Suppressor macrophage (primary cell): ENCODE measurements around the gene NACC2.

Experiments used
- DNase-seq, 4 experiments: peaks; one replicate each; pipeline ENCODE4 v3.0.0-alpha.2; 2020 to 2022

Gene NACC2

DNA sequence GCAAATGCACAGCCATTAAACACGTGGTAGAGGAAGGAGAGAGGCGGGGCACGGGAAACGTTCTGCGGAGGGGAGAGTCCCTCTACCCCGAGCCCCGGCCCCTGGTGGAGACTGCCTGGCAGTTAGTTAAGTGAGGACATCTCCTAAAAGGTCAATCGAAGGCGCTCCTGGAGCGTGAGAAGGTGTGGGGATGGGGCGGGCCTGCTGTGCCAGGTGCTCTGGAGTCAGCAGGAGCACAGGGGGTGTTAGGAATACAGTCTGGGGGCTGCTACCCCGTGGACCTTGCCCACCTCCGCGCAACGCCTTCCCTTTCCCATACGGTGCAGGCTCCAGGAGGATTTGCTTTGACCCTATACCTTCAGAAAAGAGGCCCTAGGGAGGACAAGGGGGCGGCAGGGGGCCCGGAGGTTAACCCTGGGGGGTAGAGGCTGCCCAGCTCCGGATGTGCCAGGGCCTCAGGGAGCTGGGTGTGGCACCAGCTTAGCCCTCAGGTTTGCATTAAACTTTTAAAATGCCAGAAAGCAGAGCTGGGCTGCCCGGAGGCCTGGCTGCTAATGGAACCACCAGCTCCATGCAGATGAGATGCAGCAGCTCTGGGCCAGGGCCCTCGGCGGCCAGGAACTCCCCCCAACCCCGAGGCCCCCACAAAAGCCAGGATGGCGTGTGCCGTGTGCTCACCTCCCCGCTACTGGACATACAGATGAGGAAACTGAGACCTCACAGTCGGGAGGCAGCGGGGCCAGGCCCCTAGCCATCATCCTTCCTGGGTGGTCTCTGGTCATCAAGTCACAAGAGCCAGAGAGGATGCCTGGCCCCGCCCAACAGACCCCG lies 39.2 kb downstream of the NACC2 start:
- DNase-seq = peak in 1 of 4 experiments; percentile 31

DNA sequence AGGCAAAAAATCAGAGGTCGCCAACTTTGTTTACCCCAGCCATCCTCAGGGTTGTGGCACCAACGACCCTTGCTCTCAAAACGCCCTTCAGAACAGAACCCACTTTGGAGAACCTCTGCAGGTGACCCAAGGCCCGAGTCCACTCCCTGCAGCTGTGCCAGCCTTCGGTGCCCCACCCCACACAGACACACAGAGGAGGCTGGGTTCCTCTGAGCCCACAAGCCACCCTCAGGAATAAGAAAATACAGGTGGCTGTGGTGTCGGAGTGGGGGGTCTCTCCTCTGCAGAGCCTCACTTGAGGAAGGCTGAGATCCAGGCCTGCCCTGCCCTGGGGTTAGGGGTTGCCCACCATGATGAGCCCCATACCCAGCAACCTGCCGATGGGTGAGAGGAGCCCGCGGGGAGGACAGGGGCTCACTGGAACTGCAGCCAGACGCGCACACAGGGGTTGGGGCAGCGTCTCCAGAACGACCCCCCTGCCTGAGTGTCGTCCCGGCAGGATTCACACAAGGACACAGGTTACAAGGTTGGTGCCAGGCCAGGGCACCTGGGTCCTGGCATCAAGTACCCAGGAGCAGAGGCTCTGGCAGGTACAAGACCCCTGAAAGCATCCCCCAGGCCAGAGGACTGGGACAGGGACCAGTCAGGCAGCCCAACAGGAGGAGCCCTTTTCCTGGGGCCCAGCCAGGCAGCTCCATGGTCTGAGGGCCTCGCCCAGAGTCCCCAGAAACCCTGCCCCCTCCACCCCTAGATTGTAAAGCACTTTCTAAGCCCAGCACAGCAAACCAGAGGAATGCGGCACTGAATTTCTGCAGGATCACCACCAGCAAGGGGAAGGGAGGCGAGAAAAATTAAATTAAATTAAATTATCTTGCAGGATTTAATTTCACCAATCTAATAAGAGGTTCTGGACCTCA lies 40.0 kb downstream of the NACC2 start:
- DNase-seq = no peak

DNA sequence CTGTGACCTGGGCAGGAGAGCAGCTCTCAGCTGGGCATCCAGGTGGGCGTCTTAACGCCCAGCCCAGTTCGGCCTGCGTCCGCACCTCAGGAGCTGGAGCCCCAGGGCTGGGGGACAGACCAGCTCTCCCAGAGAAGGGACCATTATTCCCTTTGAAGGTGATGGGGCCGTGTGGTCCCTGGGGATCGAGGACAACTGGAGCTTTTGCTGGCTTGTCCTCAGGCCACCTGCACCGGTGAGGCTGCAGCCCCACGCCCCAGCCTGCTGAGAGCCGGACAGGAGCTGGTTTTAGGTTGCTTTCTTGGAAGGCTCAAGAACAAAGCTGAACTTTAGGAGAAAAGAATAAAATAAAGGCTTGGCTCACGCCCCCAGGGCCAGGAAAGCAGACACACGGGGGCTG lies 40.9 kb downstream of the NACC2 start:
- DNase-seq = no peak

DNA sequence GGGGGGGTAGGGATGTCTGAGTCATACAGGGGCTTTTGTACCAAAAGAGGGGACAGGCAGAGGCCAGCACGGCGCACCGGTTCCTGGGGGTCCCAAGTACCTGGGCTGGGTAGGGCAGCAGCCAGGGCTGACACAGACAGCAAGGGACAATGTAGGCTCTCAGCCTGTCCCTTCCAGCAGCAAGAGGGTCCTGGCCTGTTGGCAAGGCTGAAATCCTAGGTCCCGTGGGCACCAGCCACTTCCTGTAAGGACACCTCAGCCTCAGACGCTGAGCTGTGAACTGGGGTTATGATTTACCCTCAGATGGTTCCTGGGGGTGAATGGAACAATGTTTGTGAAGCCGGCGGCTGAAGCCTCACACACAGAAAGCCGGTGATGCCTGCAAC lies 41.3 kb downstream of the NACC2 start:
- DNase-seq = no peak

DNA sequence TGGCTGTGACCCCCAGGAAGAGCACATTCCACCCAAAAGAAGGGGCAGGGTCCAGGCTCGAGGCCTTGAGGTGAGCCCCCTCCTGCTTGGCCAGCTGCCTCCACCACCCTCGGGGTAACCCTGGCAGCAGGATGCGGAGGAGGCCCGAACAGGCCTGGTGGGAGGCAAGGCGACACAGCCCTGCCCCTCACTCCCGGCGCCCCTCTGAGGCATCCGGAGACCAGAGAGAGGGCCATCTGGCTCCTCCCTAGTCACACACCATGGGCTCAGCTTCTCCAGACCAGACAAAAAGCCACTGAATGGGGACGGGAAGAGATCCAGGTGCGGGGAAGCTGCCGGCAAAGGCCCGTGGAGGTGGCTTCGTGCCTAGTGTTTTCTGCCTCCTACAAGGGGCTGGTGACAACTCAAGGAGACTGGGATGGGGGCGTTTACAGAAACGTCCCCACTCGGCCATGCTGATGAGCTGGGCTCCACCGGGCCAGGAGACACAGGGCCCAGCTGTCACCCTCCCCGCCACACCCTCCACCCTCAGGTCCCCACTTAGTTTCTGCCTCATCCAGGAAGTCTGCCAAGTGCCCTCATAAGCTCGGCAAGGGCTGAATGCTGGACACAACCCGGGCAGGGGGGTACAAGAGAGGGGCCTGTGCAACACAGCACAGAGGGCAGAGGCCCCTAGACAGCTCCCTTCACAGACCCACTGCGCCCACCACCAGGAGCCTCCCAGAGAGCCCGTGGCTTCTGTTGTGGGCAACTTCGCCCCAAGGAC lies 41.9 kb downstream of the NACC2 start:
- no peak for DNase-seq

DNA sequence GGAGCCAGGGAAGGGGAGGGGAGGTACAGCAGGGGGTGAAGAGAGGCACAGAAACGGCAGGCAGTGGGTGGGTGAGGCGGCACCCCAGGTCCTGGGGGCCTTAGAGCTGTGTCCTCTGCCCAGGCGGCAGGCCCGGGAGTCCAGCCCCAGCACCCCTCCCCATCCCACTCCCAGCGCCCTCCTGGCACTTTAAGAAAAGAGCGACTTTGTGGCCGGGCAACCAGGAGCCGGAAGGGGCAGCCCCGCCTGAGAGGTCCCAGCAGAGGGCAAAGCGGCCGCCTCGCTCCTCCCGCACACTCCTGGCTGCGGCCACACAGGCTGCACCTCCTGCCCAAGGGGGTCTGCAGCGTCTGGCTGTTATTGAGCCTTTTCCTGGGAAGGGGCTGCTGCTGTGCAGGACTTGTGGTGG lies 42.6 kb downstream of the NACC2 start:
- DNase-seq = no peak

DNA sequence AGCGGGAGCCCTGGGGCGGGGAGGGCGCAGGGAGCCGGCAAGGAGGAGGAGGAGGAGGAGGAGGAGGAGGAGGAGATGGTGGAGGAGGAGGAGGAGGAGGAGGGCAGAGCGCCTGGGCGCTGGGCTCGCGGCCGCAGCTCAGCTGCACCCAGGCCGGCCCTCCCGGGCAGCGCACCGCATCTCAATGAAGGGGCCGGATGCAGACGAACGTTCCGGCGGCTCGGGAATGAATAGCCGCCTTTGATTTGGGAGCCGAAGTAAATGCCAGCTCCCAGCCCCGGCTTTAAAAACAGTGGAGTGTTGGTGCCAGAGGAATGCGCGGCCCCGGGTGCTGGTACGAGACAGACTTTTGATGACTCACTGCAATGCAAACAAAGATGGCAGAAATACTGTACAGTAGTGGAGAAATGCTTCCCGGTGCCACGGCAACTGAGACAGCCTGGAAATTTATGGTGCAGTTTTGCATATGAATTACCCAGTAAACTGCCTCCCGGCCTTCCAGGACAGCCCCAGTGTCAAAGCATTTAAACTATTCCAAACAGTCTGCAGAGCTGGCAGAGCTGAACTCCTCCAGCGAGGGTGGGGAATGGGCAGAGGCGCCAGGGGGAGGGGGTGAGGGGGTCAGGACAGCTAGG lies 43.1 kb downstream of the NACC2 start:
- DNase-seq = peak; percentile 62 to 72 (median 68)

DNA sequence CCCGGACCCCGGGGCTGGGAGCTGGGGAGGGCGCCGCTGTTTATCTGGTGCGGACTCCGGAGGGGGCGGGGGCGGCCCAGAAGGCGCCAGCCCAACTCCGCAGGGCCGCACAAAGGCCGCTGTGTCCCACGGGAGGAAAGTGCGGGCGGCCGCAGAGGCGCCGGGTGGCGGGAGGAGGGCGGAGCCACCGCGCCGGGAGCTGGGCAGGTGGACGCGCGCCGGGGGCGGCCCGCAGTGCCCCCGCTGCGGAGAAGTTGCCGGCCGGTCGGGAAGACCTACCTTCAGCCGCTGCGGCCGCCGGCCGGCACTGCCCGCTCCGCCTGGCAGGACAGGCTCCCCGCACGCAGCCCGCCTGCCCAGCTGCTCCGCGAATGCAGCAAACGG lies 43.6 kb downstream of the NACC2 start:
- DNase-seq = peak in 2 of 4 experiments; percentile 38 to 48

DNA sequence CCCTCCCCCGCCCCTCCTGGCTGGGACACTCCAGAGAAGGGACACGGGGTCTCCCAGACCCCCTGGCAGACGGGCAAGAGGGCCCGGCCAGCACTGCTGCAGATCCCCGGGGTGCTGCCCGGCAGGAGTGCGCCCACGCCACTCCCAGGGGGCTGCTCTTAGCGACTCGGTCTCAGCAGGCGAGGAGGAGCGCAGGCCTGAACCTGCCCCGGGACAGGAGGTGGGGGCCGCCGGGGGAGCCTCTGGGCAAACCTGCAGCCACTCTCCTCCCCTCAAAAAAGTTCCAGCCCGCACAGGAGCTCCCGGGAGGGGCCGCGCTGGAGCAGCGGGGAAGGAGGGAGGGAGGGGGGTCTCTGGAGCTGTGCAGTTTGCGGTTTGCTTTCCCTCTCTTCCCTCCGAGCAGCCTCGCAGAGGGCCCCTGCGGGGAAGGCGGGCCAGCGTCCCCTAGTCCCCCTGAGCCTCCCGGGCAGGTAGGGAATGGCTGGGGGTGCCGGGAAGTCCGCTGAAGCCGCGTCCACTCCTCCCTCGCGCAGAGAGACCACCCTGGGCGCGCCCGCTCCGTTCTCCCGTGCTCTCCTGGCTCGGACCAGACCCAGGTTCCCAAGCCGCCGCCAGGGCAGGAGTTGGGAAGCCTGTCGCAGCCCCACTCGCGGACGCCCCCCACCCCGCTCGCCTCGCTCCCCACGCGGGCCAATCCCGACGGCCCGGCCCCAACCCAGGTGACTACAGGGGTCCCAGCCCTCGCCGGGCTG lies 44.2 kb downstream of the NACC2 start:
- DNase-seq = no peak

DNA sequence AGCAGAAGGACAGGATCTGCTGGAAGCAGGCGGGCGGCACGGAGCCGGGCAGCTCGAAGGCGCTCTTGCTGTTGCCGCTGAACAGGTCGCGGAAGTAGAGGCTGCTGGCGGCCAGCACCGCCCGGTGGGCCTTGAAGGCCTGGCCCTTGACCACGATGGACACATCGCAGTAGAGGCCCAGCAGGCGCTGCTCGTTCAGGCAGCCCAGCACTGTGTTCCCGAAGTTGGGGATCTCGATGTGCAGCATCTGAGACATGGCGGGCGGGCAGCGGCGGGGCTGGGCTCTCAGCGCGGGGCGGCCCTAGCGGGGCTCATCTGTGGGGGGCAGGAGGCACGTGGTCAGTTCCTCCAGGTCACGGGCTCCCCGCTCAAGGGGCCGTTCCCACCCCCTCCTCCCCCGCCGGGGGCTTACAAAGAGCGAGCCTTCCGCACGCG lies 44.8 kb downstream of the NACC2 start:
- DNase-seq = no peak

DNA sequence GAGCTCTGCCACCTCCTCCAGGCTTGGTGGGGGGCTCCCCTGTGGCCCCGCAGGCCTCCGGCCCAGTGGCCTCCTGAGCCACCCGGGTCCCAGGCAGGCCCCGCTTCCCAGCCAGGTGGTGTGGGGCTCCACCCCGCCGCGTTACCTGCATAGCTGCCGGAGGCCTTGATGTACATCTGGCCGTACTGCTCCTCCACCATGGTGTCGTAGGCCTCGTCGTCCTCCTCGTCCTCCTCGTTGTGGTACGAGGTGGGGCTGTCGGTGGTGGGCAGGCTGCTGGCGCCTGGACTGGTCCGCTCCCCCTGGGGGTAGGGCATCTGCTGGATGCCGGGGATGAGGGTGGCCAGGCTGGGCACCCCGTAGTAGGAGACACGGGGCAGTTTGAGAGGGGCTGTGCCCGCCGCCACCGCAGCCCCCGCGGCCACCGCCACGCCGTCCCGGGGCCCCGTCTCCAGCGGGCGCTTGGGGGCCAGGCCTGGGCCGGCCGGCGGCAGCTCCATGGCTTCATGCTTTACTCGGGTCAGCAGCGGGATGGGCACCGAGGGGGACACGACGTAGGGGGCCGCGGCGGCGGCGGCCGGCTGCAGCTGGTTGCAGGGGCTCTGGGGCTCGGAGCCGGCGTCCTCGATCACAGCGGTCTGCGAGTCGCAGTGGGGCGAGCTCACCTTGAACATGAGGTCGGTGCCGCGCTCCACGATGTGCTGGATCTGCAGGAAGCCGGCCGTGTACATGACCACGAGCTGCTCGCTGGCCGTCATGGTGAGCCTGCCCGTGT lies 45.4 kb downstream of the NACC2 start:
- no peak for DNase-seq

DNA sequence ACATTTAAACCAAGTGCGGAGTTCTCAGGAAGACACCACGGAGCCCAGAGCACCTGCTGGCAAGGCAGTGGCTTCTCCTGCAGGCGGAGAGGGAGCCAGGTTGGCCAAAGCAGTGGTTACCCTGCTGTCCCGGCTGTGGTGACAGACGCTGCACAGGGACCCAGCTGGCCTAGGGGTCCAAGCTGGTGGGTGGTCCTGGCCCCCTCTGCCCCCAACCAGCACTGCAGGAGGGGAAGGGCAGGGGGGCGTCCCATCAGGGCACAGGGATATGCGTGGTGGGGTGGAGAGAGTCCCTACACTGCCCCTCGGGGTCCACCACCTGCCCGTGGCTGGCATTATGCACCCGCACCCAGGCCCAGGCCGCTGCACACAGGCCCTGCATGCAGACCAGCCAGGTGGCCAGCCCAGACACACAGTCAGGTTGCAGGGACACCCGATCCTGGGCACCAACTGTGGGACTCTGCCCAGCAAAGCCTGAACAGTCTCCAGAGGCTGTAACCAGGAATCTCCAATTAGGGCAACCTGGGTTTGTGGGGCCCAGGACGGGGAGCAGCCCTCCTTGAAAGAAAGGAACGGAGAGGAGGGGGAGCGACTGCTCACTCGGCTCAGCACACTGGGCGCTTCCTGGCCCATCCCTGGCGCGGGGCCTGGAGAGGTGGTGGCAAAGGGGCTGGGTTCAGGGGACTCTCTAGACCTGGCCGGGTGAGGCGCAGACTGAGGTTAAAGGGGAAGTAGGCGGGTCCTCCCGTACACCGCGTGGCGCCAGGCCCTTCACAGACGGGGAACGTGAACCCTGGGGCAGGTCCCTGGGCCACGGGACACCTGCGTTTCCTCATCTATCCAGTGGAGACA lies 46.3 kb downstream of the NACC2 start:
- no peak for DNase-seq

DNA sequence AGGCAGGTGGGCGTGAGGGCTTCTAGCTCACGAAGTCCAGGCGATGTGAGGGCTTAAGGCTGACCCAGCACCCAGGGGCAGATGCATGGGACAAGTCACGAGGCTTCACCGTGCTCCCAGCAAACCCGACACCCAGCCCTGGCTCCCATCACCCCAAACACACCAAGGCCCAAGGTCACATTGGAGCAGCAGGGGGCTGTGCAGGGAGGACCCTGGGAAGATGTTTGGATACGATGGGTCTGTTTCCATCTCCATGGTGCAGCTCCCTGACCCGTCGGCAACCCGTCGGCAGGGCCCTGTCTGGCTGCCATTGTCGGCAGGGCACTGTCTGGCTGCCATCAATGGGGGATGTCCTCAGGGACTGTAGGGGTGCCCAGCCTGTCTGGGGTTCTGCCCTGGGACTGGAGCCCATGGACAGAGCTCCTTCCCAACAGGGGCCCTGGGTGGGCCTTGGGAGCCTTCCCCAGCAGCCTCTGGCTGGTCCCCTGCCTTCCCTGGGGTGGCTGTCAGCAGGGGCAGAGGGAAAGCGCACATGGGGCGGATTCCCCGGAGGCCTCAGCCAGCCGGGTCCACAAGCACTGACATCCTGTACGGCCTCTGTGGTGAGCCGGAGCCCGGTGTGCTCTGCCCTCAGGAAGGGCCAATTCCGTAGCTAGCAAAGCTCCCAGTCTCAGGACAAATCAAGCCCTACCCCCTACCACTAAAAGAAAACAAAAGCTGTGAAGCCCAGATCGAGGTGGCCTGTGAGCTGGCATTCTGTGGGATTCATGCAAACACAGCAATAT lies 47.1 kb downstream of the NACC2 start:
- DNase-seq = no peak

DNA sequence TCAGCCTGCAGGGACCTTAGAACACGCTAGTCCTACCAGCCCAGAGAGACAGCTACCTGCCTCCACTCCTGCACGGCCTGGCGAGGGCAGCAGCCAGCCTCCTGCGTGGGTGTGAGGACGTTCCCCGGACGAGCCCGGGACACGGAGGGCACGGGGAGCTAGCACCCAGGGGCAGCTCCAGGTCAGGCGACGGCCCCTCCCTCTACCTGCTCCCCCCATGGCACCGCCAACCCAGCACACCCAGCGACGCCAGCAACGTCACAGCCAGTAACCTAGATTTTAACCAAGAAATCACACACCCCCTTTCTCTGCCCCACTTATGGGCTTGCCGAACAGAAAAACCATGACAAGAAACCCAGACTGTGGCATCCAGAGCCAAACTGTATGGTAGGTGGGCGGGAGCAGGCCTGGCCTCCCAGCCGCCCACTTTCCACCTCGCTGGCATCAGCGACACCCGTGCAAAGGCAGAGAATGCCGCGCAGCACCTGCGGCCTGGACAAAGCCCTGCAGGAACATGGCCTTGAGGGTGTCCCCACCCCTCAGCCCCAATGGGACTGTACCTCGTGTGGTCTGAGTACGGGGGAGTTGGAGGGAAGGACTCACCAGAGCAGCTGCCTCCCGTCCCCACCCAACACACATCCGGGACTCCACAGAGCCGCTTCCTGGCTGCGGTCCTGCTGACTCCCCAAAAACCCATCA lies 47.9 kb downstream of the NACC2 start:
- no peak for DNase-seq

DNA sequence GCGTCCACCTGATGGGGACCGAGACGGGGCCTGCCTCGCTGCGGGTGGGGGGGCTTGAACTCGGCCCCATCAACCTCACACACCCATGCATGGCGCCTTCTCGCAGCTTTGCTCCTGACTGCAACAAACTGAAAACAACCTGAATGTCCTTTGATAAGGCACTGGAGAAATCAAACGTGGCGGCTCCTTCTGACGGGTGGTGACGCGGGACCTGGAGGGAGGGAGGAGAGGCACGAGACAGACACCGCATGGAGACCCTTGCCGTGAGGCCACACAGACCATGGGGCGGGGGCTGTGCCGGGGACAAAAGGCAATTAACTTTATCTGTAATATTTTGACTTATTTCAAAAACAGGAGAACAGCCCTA lies 48.6 kb downstream of the NACC2 start:
- no peak for DNase-seq

DNA sequence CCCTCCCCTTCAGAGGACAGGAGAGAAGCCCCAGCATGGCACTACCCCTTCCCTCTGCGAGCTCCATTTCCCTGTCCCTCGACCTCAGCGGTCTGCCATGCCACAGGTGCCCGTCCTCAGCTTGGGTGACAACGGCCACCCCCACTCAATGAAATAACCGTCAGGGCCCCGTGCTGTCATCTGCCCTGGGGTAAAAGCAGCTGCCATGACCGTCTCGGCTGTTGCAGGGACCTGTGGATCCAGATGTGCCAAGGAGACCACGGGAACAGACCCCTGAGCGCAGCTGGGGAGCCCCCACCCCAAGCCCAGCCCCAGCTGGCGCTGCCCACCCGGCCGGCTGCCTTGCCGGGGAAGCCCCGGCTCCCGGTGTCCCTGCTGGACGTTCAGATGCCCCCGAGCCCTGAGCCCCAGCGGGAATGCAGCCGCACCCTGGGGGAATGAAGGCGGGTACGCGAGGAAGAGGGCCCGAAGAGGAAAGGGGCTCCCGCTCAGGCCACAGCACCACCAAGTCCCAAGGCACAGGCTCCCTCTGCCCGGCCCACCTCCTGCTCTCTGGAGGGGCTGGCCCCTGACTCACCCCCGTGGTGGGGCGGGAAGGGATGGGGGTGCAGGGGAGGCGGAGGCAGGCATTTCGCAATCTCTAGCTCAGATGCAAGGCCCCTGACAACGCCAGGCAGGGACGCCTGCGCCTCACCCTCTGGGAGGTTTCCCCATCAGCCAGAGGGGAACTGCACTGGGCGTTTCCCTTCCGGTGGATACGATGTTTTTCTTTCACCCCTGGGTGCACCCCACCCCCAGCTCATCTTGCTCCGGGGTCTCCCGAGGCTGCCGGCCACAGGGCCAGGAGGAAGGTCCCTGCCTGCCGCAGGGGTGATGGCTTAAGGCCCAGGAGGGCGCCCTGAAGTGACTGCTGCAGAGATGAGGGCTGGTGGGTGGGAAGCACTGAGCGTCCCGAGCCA lies 49.2 kb downstream of the NACC2 start:
- peak; percentile 79 to 89 (median 89) for DNase-seq

DNA sequence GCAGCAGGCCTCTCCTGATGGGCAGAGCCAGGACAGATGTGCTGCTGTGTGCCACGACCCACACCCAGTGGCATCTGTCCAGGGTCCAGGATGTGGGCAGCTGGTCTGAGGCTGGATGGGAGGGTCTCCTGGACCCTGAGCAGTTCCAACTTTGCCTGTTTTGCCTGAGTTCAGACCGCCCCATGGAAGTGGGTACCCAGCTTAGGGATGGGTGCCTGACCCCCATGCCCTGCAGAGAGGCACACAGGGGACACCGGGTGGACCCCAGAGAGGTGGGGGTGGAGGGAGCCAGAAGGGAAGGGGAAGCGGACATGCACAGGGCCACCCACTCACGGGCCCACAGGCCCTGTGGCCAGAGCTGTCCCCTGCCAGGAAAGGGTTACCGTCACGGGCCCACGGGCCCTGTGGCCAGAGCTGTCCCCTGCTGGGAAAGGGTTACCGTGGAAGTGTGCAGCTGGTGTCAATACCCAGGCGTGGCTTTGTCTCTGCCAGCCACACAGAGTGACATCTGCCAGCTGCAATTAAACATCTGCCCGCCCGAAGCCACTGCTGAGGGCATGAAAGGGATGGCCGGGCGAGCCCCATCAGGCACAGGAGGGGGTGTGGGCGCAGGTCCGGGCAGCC lies 50.0 kb downstream of the NACC2 start:
- DNase-seq = peak; percentile 27 to 67 (median 44)
